Hepatocyte (in vitro differentiated cells): ENCODE results near the gene ADAMTSL1.

Experiments used
- EZH2 ChIP-seq: fragments of 200-600 bp; sonication (generic); IDR thresholded peaks from 2 replicates; pipeline ENCODE4 v1.6.1; 2016; ENCODE audit warnings: antibody characterized with exemption, mild to moderate bottlenecking, borderline replicate concordance
- EZH2phosphoT487 ChIP-seq: fragments of 200-600 bp; sonication (generic); IDR thresholded peaks from one replicate; pipeline ENCODE4 v1.6.1; 2018; ENCODE audit warnings: antibody characterized with exemption, mild to moderate bottlenecking, low read depth, moderate library complexity; ENCODE audit not compliant: unreplicated experiment, severe bottlenecking
- TF ChIP-seq, protein P1 (sequence below): fragments of 200-600 bp; sonication (generic); IDR thresholded peaks from 2 replicates; pipeline ENCODE4 v1.5.1; 2016; ENCODE audit warnings: antibody characterized with exemption, mild to moderate bottlenecking; ENCODE audit not compliant: poor library complexity

DNA sequence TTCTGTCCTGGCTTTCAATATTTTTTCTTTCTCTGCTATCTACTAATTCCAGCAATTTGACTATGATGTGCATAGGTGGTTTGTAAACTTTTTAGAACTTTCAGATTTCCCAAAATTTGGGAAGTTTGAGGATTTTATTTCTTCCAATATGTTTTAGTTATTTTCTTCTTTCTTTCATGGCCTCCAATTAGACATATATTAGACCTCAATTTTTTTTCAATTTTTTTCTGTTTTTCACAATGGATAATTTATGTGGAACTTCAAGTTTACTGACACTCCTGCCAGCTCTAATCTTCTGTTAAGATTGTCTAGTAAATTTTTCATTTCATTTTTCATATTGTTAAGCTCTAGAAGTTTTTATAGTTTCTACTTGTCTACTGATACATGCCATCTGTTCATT, 395.8 kb downstream of the ADAMTSL1 start:
- TF ChIP-seq EZH2, result no peak
- TF ChIP-seq, protein P1, sequence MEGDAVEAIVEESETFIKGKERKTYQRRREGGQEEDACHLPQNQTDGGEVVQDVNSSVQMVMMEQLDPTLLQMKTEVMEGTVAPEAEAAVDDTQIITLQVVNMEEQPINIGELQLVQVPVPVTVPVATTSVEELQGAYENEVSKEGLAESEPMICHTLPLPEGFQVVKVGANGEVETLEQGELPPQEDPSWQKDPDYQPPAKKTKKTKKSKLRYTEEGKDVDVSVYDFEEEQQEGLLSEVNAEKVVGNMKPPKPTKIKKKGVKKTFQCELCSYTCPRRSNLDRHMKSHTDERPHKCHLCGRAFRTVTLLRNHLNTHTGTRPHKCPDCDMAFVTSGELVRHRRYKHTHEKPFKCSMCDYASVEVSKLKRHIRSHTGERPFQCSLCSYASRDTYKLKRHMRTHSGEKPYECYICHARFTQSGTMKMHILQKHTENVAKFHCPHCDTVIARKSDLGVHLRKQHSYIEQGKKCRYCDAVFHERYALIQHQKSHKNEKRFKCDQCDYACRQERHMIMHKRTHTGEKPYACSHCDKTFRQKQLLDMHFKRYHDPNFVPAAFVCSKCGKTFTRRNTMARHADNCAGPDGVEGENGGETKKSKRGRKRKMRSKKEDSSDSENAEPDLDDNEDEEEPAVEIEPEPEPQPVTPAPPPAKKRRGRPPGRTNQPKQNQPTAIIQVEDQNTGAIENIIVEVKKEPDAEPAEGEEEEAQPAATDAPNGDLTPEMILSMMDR, result no peak
- TF ChIP-seq EZH2phosphoT487, result no peak
